Measurements from ENCODE around the gene ZBTB16.

Gene ZBTB16, protein sequence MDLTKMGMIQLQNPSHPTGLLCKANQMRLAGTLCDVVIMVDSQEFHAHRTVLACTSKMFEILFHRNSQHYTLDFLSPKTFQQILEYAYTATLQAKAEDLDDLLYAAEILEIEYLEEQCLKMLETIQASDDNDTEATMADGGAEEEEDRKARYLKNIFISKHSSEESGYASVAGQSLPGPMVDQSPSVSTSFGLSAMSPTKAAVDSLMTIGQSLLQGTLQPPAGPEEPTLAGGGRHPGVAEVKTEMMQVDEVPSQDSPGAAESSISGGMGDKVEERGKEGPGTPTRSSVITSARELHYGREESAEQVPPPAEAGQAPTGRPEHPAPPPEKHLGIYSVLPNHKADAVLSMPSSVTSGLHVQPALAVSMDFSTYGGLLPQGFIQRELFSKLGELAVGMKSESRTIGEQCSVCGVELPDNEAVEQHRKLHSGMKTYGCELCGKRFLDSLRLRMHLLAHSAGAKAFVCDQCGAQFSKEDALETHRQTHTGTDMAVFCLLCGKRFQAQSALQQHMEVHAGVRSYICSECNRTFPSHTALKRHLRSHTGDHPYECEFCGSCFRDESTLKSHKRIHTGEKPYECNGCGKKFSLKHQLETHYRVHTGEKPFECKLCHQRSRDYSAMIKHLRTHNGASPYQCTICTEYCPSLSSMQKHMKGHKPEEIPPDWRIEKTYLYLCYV

GRCh38 chr11:114059278-114059983, at the start of gene ZBTB16:
Gene ZBTB16 (plus strand): TSS chr11:114059711. CDS start chr11:114063301, 3,590 bp downstream.
- peak; percentile 83 to 95 for DNase-seq (ENCODE audit: low read depth in 2 of 2)
- H3K4me3 ChIP-seq (replicated peaks in 1 of 2; ENCODE audit: low read depth in 2 of 2, low read length in 2 of 2): peak within 1 kb of the TSS; percentile 88 to 97
- TF ChIP-seq, protein P1, sequence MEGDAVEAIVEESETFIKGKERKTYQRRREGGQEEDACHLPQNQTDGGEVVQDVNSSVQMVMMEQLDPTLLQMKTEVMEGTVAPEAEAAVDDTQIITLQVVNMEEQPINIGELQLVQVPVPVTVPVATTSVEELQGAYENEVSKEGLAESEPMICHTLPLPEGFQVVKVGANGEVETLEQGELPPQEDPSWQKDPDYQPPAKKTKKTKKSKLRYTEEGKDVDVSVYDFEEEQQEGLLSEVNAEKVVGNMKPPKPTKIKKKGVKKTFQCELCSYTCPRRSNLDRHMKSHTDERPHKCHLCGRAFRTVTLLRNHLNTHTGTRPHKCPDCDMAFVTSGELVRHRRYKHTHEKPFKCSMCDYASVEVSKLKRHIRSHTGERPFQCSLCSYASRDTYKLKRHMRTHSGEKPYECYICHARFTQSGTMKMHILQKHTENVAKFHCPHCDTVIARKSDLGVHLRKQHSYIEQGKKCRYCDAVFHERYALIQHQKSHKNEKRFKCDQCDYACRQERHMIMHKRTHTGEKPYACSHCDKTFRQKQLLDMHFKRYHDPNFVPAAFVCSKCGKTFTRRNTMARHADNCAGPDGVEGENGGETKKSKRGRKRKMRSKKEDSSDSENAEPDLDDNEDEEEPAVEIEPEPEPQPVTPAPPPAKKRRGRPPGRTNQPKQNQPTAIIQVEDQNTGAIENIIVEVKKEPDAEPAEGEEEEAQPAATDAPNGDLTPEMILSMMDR (IDR thresholded peaks at IDR 0.05; ENCODE audit: low read depth, low read length): peak; percentile 39

DNA sequence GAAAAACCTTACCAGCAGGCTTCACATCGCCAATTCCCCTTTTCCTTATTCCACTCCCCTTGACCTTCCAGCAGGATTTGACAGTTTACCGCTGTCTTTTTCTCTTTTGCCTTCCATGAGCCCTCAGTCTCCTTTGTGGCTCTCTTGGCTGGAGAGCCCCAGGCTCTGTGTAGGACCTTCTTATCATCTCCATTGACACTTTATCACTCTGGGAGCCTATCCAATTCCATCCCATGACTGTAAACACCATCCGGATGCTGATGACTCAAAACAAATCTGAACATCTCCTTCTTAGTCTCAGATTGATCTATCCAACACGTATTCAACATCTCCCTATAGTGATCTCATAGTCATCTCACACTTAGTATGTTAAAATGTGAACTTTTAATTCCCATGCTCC, 48.6 kb upstream of the ZBTB16 start:
- DNase-seq (ENCODE audit: low read depth in 2 of 2): no peak
- no peak overlapping the region for H3K4me3 ChIP-seq (replicated peaks in 1 of 2; ENCODE audit: low read depth in 2 of 2, low read length in 2 of 2)
- TF ChIP-seq, protein P1 (IDR thresholded peaks at IDR 0.05; ENCODE audit: low read depth, low read length): no peak

DNA sequence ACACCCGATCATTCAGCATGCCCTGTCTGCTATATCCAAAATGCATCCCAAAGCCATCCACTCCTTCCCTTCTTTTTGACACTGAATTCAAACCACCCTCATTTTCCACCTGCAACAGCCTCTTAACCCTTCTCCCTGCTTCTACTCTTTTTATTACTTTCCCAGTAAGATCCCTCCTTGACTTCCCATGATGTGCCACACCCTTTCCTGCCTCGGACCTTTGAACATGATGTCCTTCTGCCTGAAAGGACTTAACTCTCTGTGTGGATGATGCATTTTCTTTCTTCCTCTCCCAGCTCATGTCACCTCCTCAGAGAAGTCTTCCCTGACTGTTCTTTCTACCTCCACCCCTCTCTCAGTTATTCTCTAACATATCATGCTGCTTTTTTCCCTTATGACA, 48.1 kb upstream of the ZBTB16 start:
- H3K4me3 ChIP-seq (replicated peaks in 1 of 2; ENCODE audit: low read depth in 2 of 2, low read length in 2 of 2): no peak overlapping the region
- TF ChIP-seq, protein P1 (IDR thresholded peaks at IDR 0.05; ENCODE audit: low read depth, low read length): no peak
- no peak for DNase-seq (ENCODE audit: low read depth in 2 of 2)

DNA sequence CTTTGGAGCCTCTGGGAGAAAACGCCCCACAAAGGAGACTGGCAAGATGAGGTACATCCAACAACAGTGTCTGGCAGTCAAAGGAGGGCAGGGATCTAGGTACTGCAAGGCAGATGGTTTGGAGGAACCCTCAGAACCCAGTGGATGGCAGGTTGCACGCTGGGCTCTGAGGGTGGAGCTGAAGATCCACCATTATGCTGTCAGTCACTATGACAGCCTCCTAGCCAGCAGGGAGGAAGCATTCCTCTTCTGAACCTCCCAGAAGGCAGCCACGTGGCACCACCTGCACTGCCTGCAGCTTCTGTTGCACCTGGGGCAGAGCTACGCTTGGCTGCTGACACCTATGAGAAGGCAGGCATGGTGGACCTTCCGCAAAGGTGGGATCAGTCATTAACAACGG, 44.4 kb upstream of the ZBTB16 start:
- TF ChIP-seq, protein P1 (IDR thresholded peaks at IDR 0.05; ENCODE audit: low read depth, low read length): no peak
- no peak for DNase-seq (ENCODE audit: low read depth in 2 of 2)
- H3K4me3 ChIP-seq (replicated peaks in 1 of 2; ENCODE audit: low read depth in 2 of 2, low read length in 2 of 2): no peak overlapping the region

DNA sequence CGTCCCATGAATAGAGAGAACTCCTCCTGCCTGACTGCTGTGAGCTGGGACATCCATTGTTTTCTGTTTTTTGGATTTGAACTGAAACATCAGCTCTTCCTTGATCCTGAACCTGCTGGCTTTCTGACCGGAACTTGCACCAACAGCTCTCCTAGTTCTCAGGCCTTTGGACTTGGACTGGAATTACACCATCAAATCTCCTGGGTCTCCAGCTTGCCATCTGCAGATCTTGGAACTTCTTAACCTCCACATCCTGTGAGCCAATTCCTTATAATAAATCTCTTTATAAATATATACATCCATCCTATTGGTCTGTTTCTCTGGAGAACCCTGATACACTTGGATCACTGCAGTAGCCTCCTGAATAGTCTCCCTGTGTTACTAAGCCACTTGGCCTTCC, 42.5 kb upstream of the ZBTB16 start:
- no peak overlapping the region for H3K4me3 ChIP-seq (replicated peaks in 1 of 2; ENCODE audit: low read depth in 2 of 2, low read length in 2 of 2)
- DNase-seq (ENCODE audit: low read depth in 2 of 2): no peak
- TF ChIP-seq, protein P1 (IDR thresholded peaks at IDR 0.05; ENCODE audit: low read depth, low read length): no peak

GRCh38 chr11:114017723-114018122, 41.8 kb upstream of the ZBTB16 start:
- peak; percentile 31 to 34 for DNase-seq (ENCODE audit: low read depth in 2 of 2)
- H3K4me3 ChIP-seq (replicated peaks in 1 of 2; ENCODE audit: low read depth in 2 of 2, low read length in 2 of 2): no peak overlapping the region
- TF ChIP-seq, protein P1 (IDR thresholded peaks at IDR 0.05; ENCODE audit: low read depth, low read length): no peak

Measured in cardiac fibroblast (primary cell).